Heart right ventricle (tissue), 16 donors: ENCODE measurements around the gene PAX5. TPM values are rescaled to one million over a fixed set of nuclear protein-coding genes. Genes with fewer than 3 reads are reported as not detected.

Experiments
- ATAC-seq, 8 donors: fragments of 200-7000 bp; cut with Tn5 transposase; one replicate each; pipeline ENCODE4 v1.9.1; 2020; ENCODE audit warnings: mild to moderate bottlenecking in 8 of 8, moderate library complexity in 8 of 8, moderate number of reproducible peaks in 1 of 8
- DNase-seq, 2 donors: peaks; one replicate each; pipeline ENCODE4 v3.0.0-alpha.2; 2020
- H3K27ac ChIP-seq, 10 donors: fragments of 200-600 bp; sonication (generic) in 2 of 10; one replicate each; pipeline versions ENCODE4 v1.5.0 to v1.8.0; 2020 to 2022; ENCODE audit warnings: mild to moderate bottlenecking in 3 of 10
- H3K27me3 ChIP-seq, 7 donors: fragments of 200-600 bp; one replicate each; pipeline ENCODE4 v1.8.0; 2021 to 2022; ENCODE audit warnings: mild to moderate bottlenecking in 2 of 7
- H3K36me3 ChIP-seq, 9 donors: fragments of 200-600 bp; sonication (generic) in 1 of 9; one replicate each; pipeline versions ENCODE4 v1.5.0 to v1.8.0; 2020 to 2022; ENCODE audit warnings: mild to moderate bottlenecking in 2 of 9
- H3K4me1 ChIP-seq, 9 donors: fragments of 200-600 bp; sonication (generic) in 1 of 9; one replicate each; pipeline versions ENCODE4 v1.5.0 to v1.8.0; 2020 to 2022; ENCODE audit warnings: mild to moderate bottlenecking in 4 of 9
- H3K4me3 ChIP-seq, 10 donors: fragments of 200-600 bp; sonication (generic) in 2 of 10; one replicate each; pipeline versions ENCODE4 v1.5.0 to v1.8.0; 2020 to 2022; ENCODE audit warnings: mild to moderate bottlenecking in 7 of 10, moderate library complexity in 2 of 10
- H3K9me3 ChIP-seq, 11 donors: fragments of 200-600 bp in 10 of 11; sonication (generic) in 2 of 11; one replicate each; pipeline versions ENCODE4 v1.5.0 to v1.8.0; 2013 to 2022; ENCODE audit warnings: mild to moderate bottlenecking in 2 of 11, control low read depth in 1 of 11, moderate library complexity in 1 of 11
- WGBS, 2 donors: extraction: QIAGEN DNeasy Blood & Tissue Kit; methylation state at CpG; one replicate each; pipeline ENCODE4 v1.1.7; 2013; ENCODE audit warnings: inconsistent platforms in 1 of 2; 5-methylcytosine and 5-hydroxymethylcytosine counted together
- intact Hi-C, 10 donors: fragments of 100-400 bp; cut with DNase I; formaldehyde crosslinking; loops; one replicate each; pipeline versions ENCODE4 v1.11.1 to v1.14.2; 2022
- polyA plus RNA-seq, 2 donors: library from polyadenylated mRNA; stranded (reverse); fragments of 200-250 nt; gene quantifications; one replicate each; pipeline ENCODE4 v1.2.3, GENCODE V29; 2013
- total RNA-seq, 10 donors: library from RNA; stranded (reverse); fragmentation: NEBNext Ultra II Directional in 3 of 10; extraction: Animal tissue kit (Norgen Biotek cat#: 25700) in 3 of 10; gene quantifications; one replicate each; pipeline versions ENCODE4 v1.2.1 to v1.2.4, GENCODE V29; 2021 to 2023
- TF ChIP-seq, protein P1 (sequence below), 9 donors: fragments of 200-600 bp; sonication (generic) in 2 of 9; IDR thresholded peaks; one replicate each; pipeline versions ENCODE4 v1.5.0 to v1.8.0; 2021 to 2022; ENCODE audit warnings: antibody characterized with exemption in 9 of 9, mild to moderate bottlenecking in 5 of 9, moderate library complexity in 1 of 9
- donor health status: Arrhythmogenic right ventricular cardiomyopathy.
- donor health status: ischemic (EF 13 %, LVEDD 7.1; RV severe dilation, severe dysfunction).
- donor health status: healthy with polysubstance abuse.
- donor health status: DM: no; HTN: yes; CAD: no.
- donor health status: DM: no; HTN: no; CAD: no.
- donor health status: ischemic (EF 25% LVEDD 6.9; RV normal size, moderate dysfunction).
- donor health status: ischemic (EF 25% LVEDD 5.7; RV mildly dilated, moderate dysfunction).
- donor health status: healthy.
- donor health status: DM: yes; HTN: yes; CAD: no.
- donor health status: Ischemic cardiomyopathy.
- donor health status: ischemic (EF 35%, LVEDD 5.7; RV mildly dilated, moderate dysfunction).
- donor health status: nonischemic (EF 11% LVEDD 7.7; RV severe dilation, severe dysfunction).
- donor health status: DM: yes; HTN: yes; CAD: no.
- donor health status: PGD.
- donor health status: ischemic (EF 29% LVEDD 5.4; RV normal size, mild dysfunction).
- donor health status: nonischemic (EF 23%, LVEDD 6.1; RV moderate dilation, normal function).

Gene PAX5
- total and polyA plus RNA-seq, 12 donors, result under 0.01 to 0.09 TPM; not detected in 10

DNA sequence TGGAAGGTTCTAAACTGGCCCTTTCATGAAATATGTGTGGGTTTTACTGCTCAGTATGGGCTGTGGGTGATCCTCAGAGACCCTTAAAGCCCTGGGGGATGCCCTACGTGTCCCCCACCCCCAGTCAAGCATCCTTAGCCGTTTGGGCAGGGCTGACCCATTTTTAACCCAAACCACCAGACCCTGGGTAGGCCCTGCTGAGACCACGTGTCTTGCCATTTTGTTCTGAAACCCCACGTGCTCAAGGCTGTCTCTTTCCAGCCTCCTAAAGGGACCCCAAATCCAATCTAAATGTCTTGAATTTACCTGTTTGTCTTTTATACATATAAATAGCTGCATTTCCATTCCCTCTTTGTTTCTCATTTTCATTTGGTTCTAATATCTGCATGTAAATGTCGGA lies 94.9 kb downstream of the PAX5 start:
- 52 to 59% methylated on average over 5 of the region's 5 CpGs for WGBS, 2 donors
- no peak overlapping the region for H3K4me3 ChIP-seq

DNA sequence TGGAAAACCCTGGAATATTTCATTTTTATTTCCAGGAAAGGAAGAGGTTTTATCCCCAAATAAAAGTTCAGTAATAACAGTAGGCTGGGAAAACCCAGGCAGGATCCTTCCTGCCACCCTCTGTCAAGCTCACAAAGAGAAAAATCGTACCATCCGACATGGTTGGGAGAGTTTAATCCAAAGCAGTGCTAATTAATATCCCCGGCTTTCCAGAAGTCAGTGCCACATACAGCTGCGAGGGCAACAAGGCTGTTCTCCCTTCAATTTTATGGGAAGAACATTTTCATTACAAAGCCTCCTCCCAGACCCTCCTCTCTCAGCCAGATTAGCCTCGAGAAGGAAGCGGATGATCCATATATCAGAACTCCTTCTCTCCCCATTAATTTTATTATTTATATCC lies 95.5 kb downstream of the PAX5 start:
- H3K9me3 ChIP-seq, result no peaks in the 10 kb centered on the region
- H3K27me3 ChIP-seq, result peaks cover 0 to 28% (median 21%) of the 10 kb centered on the region in 7 donors
- no peaks in the 10 kb centered on the region for H3K36me3 ChIP-seq
- TF ChIP-seq, protein P1, sequence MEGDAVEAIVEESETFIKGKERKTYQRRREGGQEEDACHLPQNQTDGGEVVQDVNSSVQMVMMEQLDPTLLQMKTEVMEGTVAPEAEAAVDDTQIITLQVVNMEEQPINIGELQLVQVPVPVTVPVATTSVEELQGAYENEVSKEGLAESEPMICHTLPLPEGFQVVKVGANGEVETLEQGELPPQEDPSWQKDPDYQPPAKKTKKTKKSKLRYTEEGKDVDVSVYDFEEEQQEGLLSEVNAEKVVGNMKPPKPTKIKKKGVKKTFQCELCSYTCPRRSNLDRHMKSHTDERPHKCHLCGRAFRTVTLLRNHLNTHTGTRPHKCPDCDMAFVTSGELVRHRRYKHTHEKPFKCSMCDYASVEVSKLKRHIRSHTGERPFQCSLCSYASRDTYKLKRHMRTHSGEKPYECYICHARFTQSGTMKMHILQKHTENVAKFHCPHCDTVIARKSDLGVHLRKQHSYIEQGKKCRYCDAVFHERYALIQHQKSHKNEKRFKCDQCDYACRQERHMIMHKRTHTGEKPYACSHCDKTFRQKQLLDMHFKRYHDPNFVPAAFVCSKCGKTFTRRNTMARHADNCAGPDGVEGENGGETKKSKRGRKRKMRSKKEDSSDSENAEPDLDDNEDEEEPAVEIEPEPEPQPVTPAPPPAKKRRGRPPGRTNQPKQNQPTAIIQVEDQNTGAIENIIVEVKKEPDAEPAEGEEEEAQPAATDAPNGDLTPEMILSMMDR (IDR thresholded peaks at IDR 0.05), result no peak
- no peak for ATAC-seq
- no peak for DNase-seq
- no peak overlapping the region for H3K4me3 ChIP-seq
- 69 to 70% methylated on average over 6 of the region's 6 CpGs for WGBS, 2 donors
- intact Hi-C loops, result no loop called here
- no peak overlapping the region for H3K27ac ChIP-seq
- no peaks in the 10 kb centered on the region for H3K4me1 ChIP-seq

More for the DNA sequence above, 94.9 kb downstream of the PAX5 start:
- H3K4me1 ChIP-seq, result no peaks in the 10 kb centered on the region
- intact Hi-C loops, result no loop called here
- DNase-seq (no peak), ATAC-seq (no peak)
- H3K27ac ChIP-seq, result no peak overlapping the region
- TF ChIP-seq, protein P1 (IDR thresholded peaks at IDR 0.05), result no peak
- peaks cover 0 to 32% (median 21%) of the 10 kb centered on the region in 7 donors for H3K27me3 ChIP-seq
- no peaks in the 10 kb centered on the region for H3K9me3 ChIP-seq
- no peaks in the 10 kb centered on the region for H3K36me3 ChIP-seq

DNA sequence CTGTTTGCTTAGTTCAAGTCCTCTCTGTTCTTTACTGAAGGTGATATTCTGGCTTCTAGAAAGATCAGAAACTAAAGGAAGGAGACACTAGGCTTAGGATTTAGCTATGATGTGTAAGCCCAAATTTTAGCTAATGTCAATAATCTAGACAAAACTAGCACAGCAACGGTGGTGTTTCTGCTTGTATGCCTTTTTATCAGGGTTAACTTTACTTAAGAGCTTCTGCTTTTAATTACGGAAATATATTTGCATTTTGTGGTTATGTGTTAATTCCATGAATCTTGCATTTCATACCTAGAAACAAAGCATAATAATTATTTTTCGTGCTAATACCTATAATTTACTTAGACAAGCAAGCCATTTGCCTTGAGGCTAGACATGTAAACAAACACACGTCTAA lies 96.1 kb downstream of the PAX5 start:
- Histone ChIP-seq H3K4me1 (no peaks in the 10 kb centered on the region), H3K36me3 (no peaks in the 10 kb centered on the region), H3K27me3 (peaks cover 0 to 28% (median 21%) of the 10 kb centered on the region in 7 donors), H3K4me3 (no peak overlapping the region), H3K9me3 (no peaks in the 10 kb centered on the region), H3K27ac (no peak overlapping the region)
- no peak for ATAC-seq
- no peak for DNase-seq
- TF ChIP-seq, protein P1 (IDR thresholded peaks at IDR 0.05), result no peak
- WGBS, 2 donors, result 66 to 74% methylated on average over 4 of the region's 4 CpGs
- intact Hi-C loops, result no loop called here

DNA sequence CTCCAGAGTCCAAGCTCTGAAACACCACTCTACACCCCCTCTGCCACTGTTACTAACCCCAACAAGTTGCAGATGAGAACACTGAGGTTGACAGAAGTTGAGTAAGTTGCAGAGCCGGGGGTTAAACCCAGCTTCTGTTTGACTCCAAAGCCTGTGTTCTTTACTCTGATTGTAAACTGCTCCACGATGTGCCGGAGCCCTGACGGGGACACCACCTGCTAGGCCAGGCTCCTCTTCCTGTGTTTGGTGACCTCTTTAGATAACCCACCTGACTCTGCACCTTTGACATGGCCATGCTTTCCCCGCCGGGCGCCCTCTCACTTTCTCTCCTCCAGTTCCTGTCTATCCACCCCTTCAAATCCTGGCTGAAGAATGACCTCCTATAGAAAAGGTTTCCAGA lies 96.7 kb downstream of the PAX5 start:
- Histone ChIP-seq H3K36me3 (no peaks in the 10 kb centered on the region), H3K9me3 (peaks cover 0 to 6% (median 0%) of the 10 kb centered on the region in 11 donors), H3K27me3 (peaks cover 0 to 33% (median 21%) of the 10 kb centered on the region in 7 donors), H3K4me3 (no peak overlapping the region), H3K4me1 (no peaks in the 10 kb centered on the region), H3K27ac (no peak overlapping the region)
- DNase-seq (no peak), ATAC-seq (no peak)
- TF ChIP-seq, protein P1 (IDR thresholded peaks at IDR 0.05), result no peak
- intact Hi-C loops, result no loop called here
- 67 to 72% methylated on average over 7 of the region's 7 CpGs for WGBS, 2 donors
